Globus pallidus (tissue), 1 donor: ENCODE data around the gene NOP9.

Experiments
- DNase-seq: peaks from one replicate; pipeline ENCODE4 v3.0.0-alpha.2; 2015; ENCODE audit warnings: low spot score

Gene NOP9

GRCh38 chr14:24299255-24300191, at the start of gene NOP9, which contains the start of gene DHRS1:
TSS of gene NOP9 (plus strand) at chr14:24299850. CDS start at chr14:24299955, 105 bp downstream.
TSS of gene DHRS1 (minus strand) at chr14:24299780. CDS start at chr14:24299106, 674 bp downstream.
- peak; percentile 80 for DNase-seq

- no peak for DNase-seq
These were observed 49.3 kb upstream of the NOP9 start for GRCh38 chr14:24250354-24250753.

- no peak for DNase-seq
These were observed 47.8 kb upstream of the NOP9 start for GRCh38 chr14:24251880-24252288.

GRCh38 chr14:24252289-24253124, 47.1 kb upstream of the NOP9 start:
- DNase-seq: no peak

- no peak for DNase-seq
These were observed 45.7 kb upstream of the NOP9 start for GRCh38 chr14:24253936-24254335.

GRCh38 chr14:24254630-24255392, 44.8 kb upstream of the NOP9 start:
- DNase-seq: no peak

GRCh38 chr14:24255438-24255837, 44.2 kb upstream of the NOP9 start:
- DNase-seq: no peak

- no peak for DNase-seq
These were observed 43.5 kb upstream of the NOP9 start for GRCh38 chr14:24255931-24256711.

GRCh38 chr14:24256960-24257359, 42.7 kb upstream of the NOP9 start:
- no peak for DNase-seq

GRCh38 chr14:24258119-24258518, 41.5 kb upstream of the NOP9 start:
- DNase-seq: no peak

- no peak for DNase-seq
These were observed 40.9 kb upstream of the NOP9 start for GRCh38 chr14:24258548-24259265.

GRCh38 chr14:24259282-24260025, 40.2 kb upstream of the NOP9 start:
- DNase-seq: no peak

- no peak for DNase-seq
These were observed 39.4 kb upstream of the NOP9 start for GRCh38 chr14:24260026-24260779.

- DNase-seq: no peak
These were observed 38.9 kb upstream of the NOP9 start for GRCh38 chr14:24260780-24261157.

GRCh38 chr14:24261256-24261968, 38.2 kb upstream of the NOP9 start:
- no peak for DNase-seq

GRCh38 chr14:24261969-24262327, 37.7 kb upstream of the NOP9 start:
- no peak for DNase-seq

GRCh38 chr14:24262821-24263733, 36.6 kb upstream of the NOP9 start, which contains the start of gene TGM1:
TSS of gene TGM1 (minus strand) at chr14:24263177. CDS start at chr14:24262352, 825 bp downstream.
- no peak for DNase-seq
